ENCODE results near the gene PLEKHA7. TPM values are rescaled to one million over a fixed set of nuclear protein-coding genes. Genes with fewer than 3 reads are reported as not detected.

The PLEKHA7 gene
- polyA plus RNA-seq, 1 donor = 59.0 TPM

GRCh38 chr11:16997624-16998023 is 16.6 kb downstream of the PLEKHA7 start:
- Histone ChIP-seq H3K4me1 (ENCODE audit: control insufficient read depth, insufficient read depth, low read length) (peaks cover 60% of the 10 kb centered on the region), H3K27ac (ENCODE audit: low read length) (peak overlapping the region; percentile 93), H3K36me3 (ENCODE audit: control insufficient read depth, insufficient read depth, low read length) (peaks cover 6% of the 10 kb centered on the region), H3K27me3 (ENCODE audit: control insufficient read depth, insufficient read depth, low read length) (no peaks in the 10 kb centered on the region), H3K9me3 (ENCODE audit: control insufficient read depth, low read depth, low read length) (no peaks in the 10 kb centered on the region), H3K4me3 (ENCODE audit: low read length) (no peak overlapping the region)
- DNase-seq = peak; percentile 89 to 91
- WGBS (ENCODE audit: insufficient coverage, low lambda C conversion rate) = no CpG with 5 or more reads among the region's 7 CpGs

GRCh38 chr11:16993495-16993894 is 20.7 kb downstream of the PLEKHA7 start:
- H3K36me3 ChIP-seq (ENCODE audit: control insufficient read depth, insufficient read depth, low read length) = peaks cover 26% of the 10 kb centered on the region
- DNase-seq = peak; percentile 46 to 68
- no CpG with 5 or more reads among the region's 1 CpG for WGBS (ENCODE audit: insufficient coverage, low lambda C conversion rate)

GRCh38 chr11:16992846-16993245 is 21.4 kb downstream of the PLEKHA7 start:
- peaks cover 29% of the 10 kb centered on the region for H3K36me3 ChIP-seq (ENCODE audit: control insufficient read depth, insufficient read depth, low read length)
- H3K27me3 ChIP-seq (ENCODE audit: control insufficient read depth, insufficient read depth, low read length) = no peaks in the 10 kb centered on the region
- H3K4me3 ChIP-seq (ENCODE audit: low read length) = no peak overlapping the region
- peak overlapping the region; percentile 25 for H3K27ac ChIP-seq (ENCODE audit: low read length)
- no peak for DNase-seq
- H3K4me1 ChIP-seq (ENCODE audit: control insufficient read depth, insufficient read depth, low read length) = peaks cover 67% of the 10 kb centered on the region
- H3K9me3 ChIP-seq (ENCODE audit: control insufficient read depth, low read depth, low read length) = no peaks in the 10 kb centered on the region
- WGBS (ENCODE audit: insufficient coverage, low lambda C conversion rate) = no CpG with 5 or more reads among the region's 3 CpGs

More at GRCh38 chr11:16993495-16993894, 20.7 kb downstream of the PLEKHA7 start:
- no peak overlapping the region for H3K4me3 ChIP-seq (ENCODE audit: low read length)
- H3K4me1 ChIP-seq (ENCODE audit: control insufficient read depth, insufficient read depth, low read length) = peaks cover 67% of the 10 kb centered on the region
- no peaks in the 10 kb centered on the region for H3K27me3 ChIP-seq (ENCODE audit: control insufficient read depth, insufficient read depth, low read length)
- H3K9me3 ChIP-seq (ENCODE audit: control insufficient read depth, low read depth, low read length) = no peaks in the 10 kb centered on the region
- H3K27ac ChIP-seq (ENCODE audit: low read length) = peak overlapping the region; percentile 25

DNA sequence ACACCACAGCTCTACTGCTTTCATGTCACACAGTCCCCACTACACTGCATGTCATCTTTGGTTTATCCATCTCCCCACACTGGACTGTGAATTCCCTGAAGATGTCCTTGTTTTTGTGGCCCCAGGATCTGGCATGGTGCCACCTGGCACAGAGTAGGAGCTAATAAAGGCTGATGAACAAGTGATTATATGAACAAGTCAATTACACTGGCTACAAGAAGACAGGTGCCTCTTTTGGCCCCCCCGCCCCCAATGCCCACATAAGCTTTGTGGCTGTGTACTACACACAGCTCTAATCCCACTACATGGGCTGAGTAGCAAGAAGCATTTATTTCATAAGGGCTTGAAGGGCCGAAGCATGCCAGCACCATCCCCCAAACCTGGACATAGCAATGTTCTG is 24.7 kb downstream of the PLEKHA7 start:
- no peaks in the 10 kb centered on the region for H3K27me3 ChIP-seq (ENCODE audit: control insufficient read depth, insufficient read depth, low read length)
- H3K4me1 ChIP-seq (ENCODE audit: control insufficient read depth, insufficient read depth, low read length) = peaks cover 70% of the 10 kb centered on the region
- H3K36me3 ChIP-seq (ENCODE audit: control insufficient read depth, insufficient read depth, low read length) = peaks cover 29% of the 10 kb centered on the region
- peak overlapping the region; percentile 92 for H3K27ac ChIP-seq (ENCODE audit: low read length)
- no peak overlapping the region for H3K4me3 ChIP-seq (ENCODE audit: low read length)
- DNase-seq = peak in 1 of 2 donors; percentile 20
- no peaks in the 10 kb centered on the region for H3K9me3 ChIP-seq (ENCODE audit: control insufficient read depth, low read depth, low read length)
- WGBS (ENCODE audit: insufficient coverage, low lambda C conversion rate) = no CpG with 5 or more reads among the region's 2 CpGs

DNA sequence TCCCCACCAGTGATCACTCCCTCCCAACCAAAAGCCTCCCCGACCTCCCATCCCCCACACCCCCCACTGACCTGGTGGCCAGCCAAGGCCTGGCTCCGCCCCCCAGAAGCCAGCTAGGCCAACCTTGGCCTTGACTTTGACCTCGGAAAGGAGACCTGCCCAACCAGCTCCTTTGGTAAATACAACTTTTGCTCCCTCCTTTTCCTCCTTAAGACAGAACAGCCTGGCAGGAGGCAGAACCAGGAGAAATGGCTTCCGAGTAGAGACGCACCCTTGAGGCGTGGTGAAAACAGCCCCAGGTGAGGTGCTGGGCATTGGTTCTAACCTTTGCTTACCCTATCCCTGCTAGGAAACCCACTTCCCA is 27.0 kb downstream of the PLEKHA7 start:
- H3K27ac ChIP-seq (ENCODE audit: low read length) = peak overlapping the region; percentile 92
- no peaks in the 10 kb centered on the region for H3K27me3 ChIP-seq (ENCODE audit: control insufficient read depth, insufficient read depth, low read length)
- no peak overlapping the region for H3K4me3 ChIP-seq (ENCODE audit: low read length)
- H3K9me3 ChIP-seq (ENCODE audit: control insufficient read depth, low read depth, low read length) = no peaks in the 10 kb centered on the region
- peaks cover 32% of the 10 kb centered on the region for H3K36me3 ChIP-seq (ENCODE audit: control insufficient read depth, insufficient read depth, low read length)
- DNase-seq = peak; percentile 74 to 90
- no CpG with 5 or more reads among the region's 6 CpGs for WGBS (ENCODE audit: insufficient coverage, low lambda C conversion rate)
- peaks cover 72% of the 10 kb centered on the region for H3K4me1 ChIP-seq (ENCODE audit: control insufficient read depth, insufficient read depth, low read length)

DNA sequence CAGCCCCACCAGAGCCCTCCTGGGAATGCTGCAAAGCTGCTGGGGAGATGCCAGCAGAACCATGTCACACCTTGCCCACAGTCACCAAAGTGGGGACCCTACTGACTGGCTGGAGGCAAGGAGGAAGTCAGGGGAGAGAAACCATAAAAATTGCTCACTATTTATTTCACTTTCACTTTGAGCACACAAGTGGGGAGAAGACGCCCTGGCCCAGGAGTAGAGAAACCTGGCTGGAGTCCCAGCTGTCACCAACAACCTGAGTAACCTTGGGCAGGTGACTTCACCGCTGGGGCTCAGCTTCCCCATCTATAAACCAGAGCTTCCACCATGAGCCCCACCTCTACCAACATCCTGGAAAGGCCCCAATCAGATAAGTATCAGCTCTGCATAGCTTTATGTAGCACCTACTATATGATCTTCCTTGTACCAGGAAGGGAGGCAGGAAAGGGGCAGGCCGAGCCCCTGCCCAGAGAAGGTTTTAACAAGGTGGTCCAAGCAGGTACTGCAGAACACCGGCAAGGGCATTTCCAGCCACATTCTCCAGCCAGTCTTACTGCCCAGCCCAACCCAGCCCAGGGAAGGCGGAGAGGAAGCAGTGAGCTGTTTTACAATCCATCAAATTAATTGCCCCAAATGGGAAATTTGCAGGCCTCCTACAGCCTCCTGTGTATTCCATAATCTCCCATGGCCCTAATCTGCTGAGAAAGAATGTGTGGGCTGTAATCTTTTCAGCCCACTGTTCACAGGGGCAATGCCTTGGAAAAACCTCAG is 27.6 kb downstream of the PLEKHA7 start:
- H3K27me3 ChIP-seq (ENCODE audit: control insufficient read depth, insufficient read depth, low read length) = no peaks in the 10 kb centered on the region
- H3K36me3 ChIP-seq (ENCODE audit: control insufficient read depth, insufficient read depth, low read length) = peaks cover 26% of the 10 kb centered on the region
- H3K9me3 ChIP-seq (ENCODE audit: control insufficient read depth, low read depth, low read length) = no peaks in the 10 kb centered on the region
- DNase-seq = peak; percentile 93 to 98
- H3K4me3 ChIP-seq (ENCODE audit: low read length) = no peak overlapping the region
- peak overlapping the region; percentile 92 for H3K27ac ChIP-seq (ENCODE audit: low read length)
- H3K4me1 ChIP-seq (ENCODE audit: control insufficient read depth, insufficient read depth, low read length) = peaks cover 78% of the 10 kb centered on the region
- no CpG with 5 or more reads among the region's 5 CpGs for WGBS (ENCODE audit: insufficient coverage, low lambda C conversion rate)

DNA sequence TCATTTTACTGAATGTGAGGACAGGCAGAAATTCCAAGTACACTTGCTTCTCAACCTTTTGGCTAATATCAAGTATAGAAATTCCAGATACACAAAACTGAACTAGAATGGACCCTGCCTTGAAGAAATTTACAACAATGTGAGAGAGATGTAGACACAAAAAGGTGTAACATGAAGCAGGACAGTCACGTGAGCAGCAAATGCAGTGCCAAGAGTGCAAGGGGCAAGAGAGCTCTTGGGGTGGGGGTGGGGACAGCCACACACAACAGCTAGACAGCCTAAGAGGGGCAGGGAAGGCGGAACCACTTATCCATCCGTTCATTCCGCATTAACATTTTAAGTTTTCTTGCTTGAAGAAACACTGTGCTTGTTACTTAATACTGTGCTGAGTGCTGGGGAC is 28.9 kb downstream of the PLEKHA7 start:
- no CpG with 5 or more reads among the region's 4 CpGs for WGBS (ENCODE audit: insufficient coverage, low lambda C conversion rate)
- H3K36me3 ChIP-seq (ENCODE audit: control insufficient read depth, insufficient read depth, low read length) = peaks cover 17% of the 10 kb centered on the region
- H3K9me3 ChIP-seq (ENCODE audit: control insufficient read depth, low read depth, low read length) = no peaks in the 10 kb centered on the region
- no peaks in the 10 kb centered on the region for H3K27me3 ChIP-seq (ENCODE audit: control insufficient read depth, insufficient read depth, low read length)
- no peak for DNase-seq
- H3K4me3 ChIP-seq (ENCODE audit: low read length) = no peak overlapping the region
- H3K27ac ChIP-seq (ENCODE audit: low read length) = peak overlapping the region; percentile 92
- H3K4me1 ChIP-seq (ENCODE audit: control insufficient read depth, insufficient read depth, low read length) = peaks cover 85% of the 10 kb centered on the region

DNA sequence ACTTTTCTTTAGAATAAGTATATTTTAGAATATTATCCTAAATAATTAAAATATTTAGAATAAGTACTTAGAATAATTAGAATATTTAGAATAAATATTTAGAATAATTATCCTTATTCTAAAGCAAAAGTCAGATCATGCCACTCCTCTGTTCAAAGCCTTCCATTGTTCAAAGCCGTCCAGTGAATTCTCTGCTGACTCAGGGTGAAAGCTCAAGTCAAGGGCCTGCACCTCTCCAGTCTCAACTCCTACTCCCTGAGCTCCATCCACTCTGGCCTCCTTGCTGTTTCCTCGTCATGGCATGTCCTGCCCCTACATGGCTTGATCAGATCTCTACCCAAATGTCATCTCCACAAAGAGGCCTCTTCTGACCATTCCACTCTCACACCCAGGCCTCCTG is 30.0 kb downstream of the PLEKHA7 start:
- 50% methylated on average over 1 of the region's 2 CpGs for WGBS (ENCODE audit: insufficient coverage, low lambda C conversion rate)
- peaks cover 90% of the 10 kb centered on the region for H3K4me1 ChIP-seq (ENCODE audit: control insufficient read depth, insufficient read depth, low read length)
- H3K9me3 ChIP-seq (ENCODE audit: control insufficient read depth, low read depth, low read length) = no peaks in the 10 kb centered on the region
- H3K36me3 ChIP-seq (ENCODE audit: control insufficient read depth, insufficient read depth, low read length) = peaks cover 14% of the 10 kb centered on the region
- no peaks in the 10 kb centered on the region for H3K27me3 ChIP-seq (ENCODE audit: control insufficient read depth, insufficient read depth, low read length)
- DNase-seq = no peak
- no peak overlapping the region for H3K4me3 ChIP-seq (ENCODE audit: low read length)
- H3K27ac ChIP-seq (ENCODE audit: low read length) = no peak overlapping the region

- no CpG with 5 or more reads among the region's 1 CpG for WGBS (ENCODE audit: insufficient coverage, low lambda C conversion rate)
- no peak overlapping the region for H3K4me3 ChIP-seq (ENCODE audit: low read length)
- H3K9me3 ChIP-seq (ENCODE audit: control insufficient read depth, low read depth, low read length) = no peaks in the 10 kb centered on the region
- H3K4me1 ChIP-seq (ENCODE audit: control insufficient read depth, insufficient read depth, low read length) = peaks cover 87% of the 10 kb centered on the region
- no peaks in the 10 kb centered on the region for H3K27me3 ChIP-seq (ENCODE audit: control insufficient read depth, insufficient read depth, low read length)
- H3K27ac ChIP-seq (ENCODE audit: low read length) = peak overlapping the region; percentile 57
- H3K36me3 ChIP-seq (ENCODE audit: control insufficient read depth, insufficient read depth, low read length) = peaks cover 12% of the 10 kb centered on the region
- DNase-seq = peak in 1 of 2 donors; percentile 48
These were observed 31.4 kb downstream of the PLEKHA7 start for GRCh38 chr11:16982809-16983208.

DNA sequence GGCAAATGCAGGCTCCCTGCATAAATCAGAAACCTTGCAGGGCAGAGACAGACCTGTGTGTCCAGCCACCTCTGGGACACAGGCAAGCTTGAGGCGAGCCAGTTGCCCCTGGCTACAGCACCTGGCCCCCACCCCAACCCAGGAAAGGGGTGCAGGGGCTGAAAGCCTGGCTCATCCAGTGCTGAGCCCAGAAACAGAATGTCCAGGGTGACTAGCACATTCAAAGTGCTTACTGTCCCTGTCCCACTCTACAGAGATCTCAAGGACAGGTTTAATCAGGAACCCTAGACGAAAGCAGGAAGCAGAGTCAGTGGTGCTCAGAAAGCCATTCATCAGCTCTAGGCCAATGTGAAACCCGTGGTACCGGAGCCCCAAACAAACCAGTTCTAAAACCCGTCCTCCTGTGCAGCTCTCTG is 31.9 kb downstream of the PLEKHA7 start:
- peak overlapping the region; percentile 57 for H3K27ac ChIP-seq (ENCODE audit: low read length)
- H3K36me3 ChIP-seq (ENCODE audit: control insufficient read depth, insufficient read depth, low read length) = peaks cover 12% of the 10 kb centered on the region
- 0% methylated on average over 1 of the region's 5 CpGs for WGBS (ENCODE audit: insufficient coverage, low lambda C conversion rate)
- no peaks in the 10 kb centered on the region for H3K9me3 ChIP-seq (ENCODE audit: control insufficient read depth, low read depth, low read length)
- H3K4me1 ChIP-seq (ENCODE audit: control insufficient read depth, insufficient read depth, low read length) = peaks cover 85% of the 10 kb centered on the region
- DNase-seq = peak in 1 of 2 donors; percentile 68
- H3K4me3 ChIP-seq (ENCODE audit: low read length) = no peak overlapping the region
- H3K27me3 ChIP-seq (ENCODE audit: control insufficient read depth, insufficient read depth, low read length) = no peaks in the 10 kb centered on the region

All from large intestine (tissue), 3 donors.